Neural cell (in vitro differentiated cells): ENCODE measurements around the gene BEND7. TPM values are rescaled to one million over a fixed set of nuclear protein-coding genes. Genes with fewer than 3 reads are reported as not detected.

Experiments
- H2AFZ ChIP-seq: fragments of 200-600, 300-800 bp; sonication (generic), shearing (Covaris generic); 2 replicates; pipeline ENCODE4 v1.6.0; 2014; ENCODE audit warnings: low read depth, mild to moderate bottlenecking, antibody characterized with exemption, low read length, moderate library complexity
- H3F3A ChIP-seq: fragments of 200-600 bp; shearing (Covaris generic); 2 replicates; pipeline ENCODE4 v1.6.1; 2016; ENCODE audit warnings: mild to moderate bottlenecking, moderate library complexity, mixed read lengths, antibody characterized with exemption, low read length; ENCODE audit not compliant: insufficient read depth, poor library complexity, severe bottlenecking
- H3K27ac ChIP-seq: fragments of 200-600, 300-800 bp; sonication (generic), shearing (Covaris generic); 2 replicates; pipeline ENCODE4 v1.5.1; 2014; ENCODE audit warnings: mild to moderate bottlenecking, low read length, moderate library complexity
- H3K27me3 ChIP-seq: fragments of 300-800, 200-600 bp; sonication (generic), shearing (Covaris generic); 2 replicates; pipeline ENCODE4 v1.6.0; 2014; ENCODE audit warnings: mild to moderate bottlenecking, low read depth, low read length, moderate library complexity; ENCODE audit not compliant: insufficient read depth
- H3K36me3 ChIP-seq: fragments of 300-800, 200-600 bp; sonication (generic), shearing (Covaris generic); 2 replicates; pipeline ENCODE4 v1.5.1; 2014; ENCODE audit warnings: mild to moderate bottlenecking, antibody characterized with exemption, low read length, moderate library complexity; ENCODE audit not compliant: insufficient read depth
- H3K4me2 ChIP-seq: fragments of 300-800, 200-600 bp; sonication (generic), shearing (Covaris generic); 2 replicates; pipeline ENCODE4 v1.6.0; 2014; ENCODE audit warnings: mild to moderate bottlenecking, low read length
- H3K4me3 ChIP-seq: fragments of 300-800, 200-600 bp; sonication (generic), shearing (Covaris generic); 2 replicates; pipeline ENCODE4 v1.5.1; 2014; ENCODE audit warnings: mild to moderate bottlenecking, low read length, moderate library complexity
- H3K79me2 ChIP-seq: fragments of 200-600 bp; shearing (Covaris generic); replicated peaks from 2 replicates; pipeline ENCODE4 v1.6.0; 2014; ENCODE audit warnings: mild to moderate bottlenecking, low read length, moderate library complexity; ENCODE audit not compliant: insufficient read depth
- H3K9ac ChIP-seq: fragments of 300-800, 200-600 bp; sonication (generic), shearing (Covaris generic); 2 replicates; pipeline ENCODE4 v1.6.1; 2016; ENCODE audit warnings: mild to moderate bottlenecking, low read length, mixed read lengths
- H3K9me2 ChIP-seq: fragments of 200-600 bp; shearing (Covaris generic); 2 replicates; pipeline ENCODE4 v1.6.1; 2016; ENCODE audit warnings: mild to moderate bottlenecking, low read length, mixed read lengths; ENCODE audit not compliant: insufficient read depth
- H3K9me3 ChIP-seq: fragments of 200-600, 300-800 bp; sonication (generic), shearing (Covaris generic); 2 replicates; pipeline ENCODE4 v1.6.1; 2016; ENCODE audit warnings: mild to moderate bottlenecking, mixed run types, low read length, moderate library complexity, mixed read lengths
- H4K20me1 ChIP-seq: fragments of 200-600 bp; shearing (Covaris generic); 2 replicates; pipeline ENCODE4 v1.6.1; 2016; ENCODE audit warnings: mild to moderate bottlenecking, mixed run types; ENCODE audit not compliant: insufficient read depth
- EP300 ChIP-seq: fragments of 450-650 bp; conservative IDR thresholded peaks from 2 replicates; pipeline ENCODE4 v1.6.1; 2014; ENCODE audit warnings: antibody characterized with exemption, mild to moderate bottlenecking, moderate library complexity; ENCODE audit not compliant: poor library complexity, severe bottlenecking
- EZH2 ChIP-seq: fragments of 200-600, 300-800 bp; shearing (Covaris generic), sonication (generic); IDR thresholded peaks from 2 replicates; pipeline ENCODE4 v1.6.1; 2014; ENCODE audit warnings: antibody characterized with exemption, low read length, borderline replicate concordance, mild to moderate bottlenecking; ENCODE audit not compliant: insufficient read depth, poor library complexity, severe bottlenecking
- MXI1 ChIP-seq: fragments of 450-650 bp; conservative IDR thresholded peaks from 2 replicates; pipeline ENCODE4 v1.6.1; 2014; ENCODE audit warnings: antibody characterized with exemption, mild to moderate bottlenecking; ENCODE audit not compliant: poor library complexity, severe bottlenecking
- POLR2AphosphoS5 ChIP-seq: IDR thresholded peaks from 2 replicates; pipeline ENCODE4 v1.6.1; 2012
- RAD21 ChIP-seq: fragments of 450-650 bp; conservative IDR thresholded peaks from 2 replicates; pipeline ENCODE4 v1.6.1; 2014; ENCODE audit warnings: antibody characterized with exemption, mild to moderate bottlenecking, moderate library complexity
- SMC3 ChIP-seq: fragments of 450-650 bp; conservative IDR thresholded peaks from 2 replicates; pipeline ENCODE4 v1.6.1; 2014; ENCODE audit warnings: antibody characterized with exemption, mild to moderate bottlenecking, moderate library complexity; ENCODE audit not compliant: poor library complexity
- TAF1 ChIP-seq: IDR thresholded peaks from 2 replicates; pipeline ENCODE4 v1.6.1; 2012; ENCODE audit warnings: low read depth
- polyA plus RNA-seq: library from polyadenylated mRNA; depleted of rRNA; stranded (reverse); fragments of >200 nt; gene quantifications from 2 replicates; pipeline ENCODE4 v1.2.3, GENCODE V29; 2014
- TF ChIP-seq, protein P1 (sequence below): fragments of 450-650 bp; IDR thresholded peaks from 2 replicates; pipeline ENCODE4 v1.5.1; 2014; ENCODE audit warnings: antibody characterized with exemption, mild to moderate bottlenecking, moderate library complexity; ENCODE audit not compliant: poor library complexity, severe bottlenecking
- TF ChIP-seq, protein P2 (sequence below): IDR thresholded peaks from 2 replicates; pipeline ENCODE4 v1.6.1; 2012; ENCODE audit warnings: borderline replicate concordance

BEND7 gene
- polyA plus RNA-seq, 1 donor from 2014 or later: 5.1 TPM

DNA sequence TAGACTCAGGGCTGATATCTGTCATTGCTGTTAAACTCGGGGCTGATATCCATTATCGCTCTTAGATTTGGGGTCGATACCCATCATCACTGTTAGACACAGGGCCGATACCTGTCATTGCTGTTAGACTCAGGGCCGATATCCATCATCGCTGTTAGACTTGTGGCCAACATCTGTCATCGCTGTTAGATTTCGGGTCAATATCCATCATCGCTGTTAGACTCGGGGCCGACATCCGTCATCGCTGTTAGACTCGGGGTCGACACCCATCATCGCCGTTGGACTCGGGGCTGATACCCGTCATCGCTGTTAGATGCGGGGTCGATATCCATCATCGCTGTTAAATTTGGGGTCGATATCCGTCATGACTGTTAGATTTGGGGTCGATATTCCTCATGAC is 54.8 kb downstream of the BEND7 start:
- no peak overlapping the region for H3K27ac ChIP-seq
- no peaks in the 10 kb centered on the region for H3K9me2 ChIP-seq
- H2AFZ ChIP-seq: no peak overlapping the region
- TF ChIP-seq MXI1 (no peak), TAF1 (no peak), RAD21 (no peak), EP300 (no peak), SMC3 (no peak), EZH2 (no peak), POLR2AphosphoS5 (no peak)
- TF ChIP-seq, protein P1, sequence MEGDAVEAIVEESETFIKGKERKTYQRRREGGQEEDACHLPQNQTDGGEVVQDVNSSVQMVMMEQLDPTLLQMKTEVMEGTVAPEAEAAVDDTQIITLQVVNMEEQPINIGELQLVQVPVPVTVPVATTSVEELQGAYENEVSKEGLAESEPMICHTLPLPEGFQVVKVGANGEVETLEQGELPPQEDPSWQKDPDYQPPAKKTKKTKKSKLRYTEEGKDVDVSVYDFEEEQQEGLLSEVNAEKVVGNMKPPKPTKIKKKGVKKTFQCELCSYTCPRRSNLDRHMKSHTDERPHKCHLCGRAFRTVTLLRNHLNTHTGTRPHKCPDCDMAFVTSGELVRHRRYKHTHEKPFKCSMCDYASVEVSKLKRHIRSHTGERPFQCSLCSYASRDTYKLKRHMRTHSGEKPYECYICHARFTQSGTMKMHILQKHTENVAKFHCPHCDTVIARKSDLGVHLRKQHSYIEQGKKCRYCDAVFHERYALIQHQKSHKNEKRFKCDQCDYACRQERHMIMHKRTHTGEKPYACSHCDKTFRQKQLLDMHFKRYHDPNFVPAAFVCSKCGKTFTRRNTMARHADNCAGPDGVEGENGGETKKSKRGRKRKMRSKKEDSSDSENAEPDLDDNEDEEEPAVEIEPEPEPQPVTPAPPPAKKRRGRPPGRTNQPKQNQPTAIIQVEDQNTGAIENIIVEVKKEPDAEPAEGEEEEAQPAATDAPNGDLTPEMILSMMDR: no peak
- TF ChIP-seq, protein P2, sequence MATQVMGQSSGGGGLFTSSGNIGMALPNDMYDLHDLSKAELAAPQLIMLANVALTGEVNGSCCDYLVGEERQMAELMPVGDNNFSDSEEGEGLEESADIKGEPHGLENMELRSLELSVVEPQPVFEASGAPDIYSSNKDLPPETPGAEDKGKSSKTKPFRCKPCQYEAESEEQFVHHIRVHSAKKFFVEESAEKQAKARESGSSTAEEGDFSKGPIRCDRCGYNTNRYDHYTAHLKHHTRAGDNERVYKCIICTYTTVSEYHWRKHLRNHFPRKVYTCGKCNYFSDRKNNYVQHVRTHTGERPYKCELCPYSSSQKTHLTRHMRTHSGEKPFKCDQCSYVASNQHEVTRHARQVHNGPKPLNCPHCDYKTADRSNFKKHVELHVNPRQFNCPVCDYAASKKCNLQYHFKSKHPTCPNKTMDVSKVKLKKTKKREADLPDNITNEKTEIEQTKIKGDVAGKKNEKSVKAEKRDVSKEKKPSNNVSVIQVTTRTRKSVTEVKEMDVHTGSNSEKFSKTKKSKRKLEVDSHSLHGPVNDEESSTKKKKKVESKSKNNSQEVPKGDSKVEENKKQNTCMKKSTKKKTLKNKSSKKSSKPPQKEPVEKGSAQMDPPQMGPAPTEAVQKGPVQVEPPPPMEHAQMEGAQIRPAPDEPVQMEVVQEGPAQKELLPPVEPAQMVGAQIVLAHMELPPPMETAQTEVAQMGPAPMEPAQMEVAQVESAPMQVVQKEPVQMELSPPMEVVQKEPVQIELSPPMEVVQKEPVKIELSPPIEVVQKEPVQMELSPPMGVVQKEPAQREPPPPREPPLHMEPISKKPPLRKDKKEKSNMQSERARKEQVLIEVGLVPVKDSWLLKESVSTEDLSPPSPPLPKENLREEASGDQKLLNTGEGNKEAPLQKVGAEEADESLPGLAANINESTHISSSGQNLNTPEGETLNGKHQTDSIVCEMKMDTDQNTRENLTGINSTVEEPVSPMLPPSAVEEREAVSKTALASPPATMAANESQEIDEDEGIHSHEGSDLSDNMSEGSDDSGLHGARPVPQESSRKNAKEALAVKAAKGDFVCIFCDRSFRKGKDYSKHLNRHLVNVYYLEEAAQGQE: no peak
- H3K27me3 ChIP-seq: no peaks in the 10 kb centered on the region
- no peaks in the 10 kb centered on the region for H3F3A ChIP-seq
- no peak overlapping the region for H3K9ac ChIP-seq
- no peaks in the 10 kb centered on the region for H3K79me2 ChIP-seq
- H3K4me2 ChIP-seq: no peak overlapping the region
- H3K36me3 ChIP-seq: no peaks in the 10 kb centered on the region
- H3K9me3 ChIP-seq: no peaks in the 10 kb centered on the region
- H3K4me3 ChIP-seq: no peak overlapping the region
- H4K20me1 ChIP-seq: no peaks in the 10 kb centered on the region

DNA sequence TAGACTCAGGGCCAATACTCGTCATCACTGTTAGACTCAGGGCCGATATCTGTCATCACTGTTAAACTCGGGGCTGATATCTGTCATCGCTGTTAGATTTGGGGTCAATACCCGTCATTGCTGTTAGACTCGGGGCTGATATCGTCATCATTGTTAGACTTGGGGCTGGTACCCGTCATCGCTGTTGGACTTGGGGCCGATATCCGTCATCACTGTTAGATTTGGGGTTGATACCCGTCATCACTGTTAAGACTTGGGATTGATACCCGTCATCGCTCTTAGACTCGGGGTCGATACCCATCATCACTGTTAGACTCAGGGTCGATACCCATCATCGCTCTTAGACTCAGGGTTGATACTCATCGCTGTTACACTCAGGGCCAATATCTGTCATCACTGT is 56.5 kb downstream of the BEND7 start:
- no peaks in the 10 kb centered on the region for H3K79me2 ChIP-seq
- no peaks in the 10 kb centered on the region for H3K9me2 ChIP-seq
- no peaks in the 10 kb centered on the region for H3K9me3 ChIP-seq
- TF ChIP-seq EZH2 (no peak), EP300 (no peak)
- H3K36me3 ChIP-seq: no peaks in the 10 kb centered on the region
- no peaks in the 10 kb centered on the region for H4K20me1 ChIP-seq
- no peak overlapping the region for H3K9ac ChIP-seq
- H3F3A ChIP-seq: no peaks in the 10 kb centered on the region
- no peaks in the 10 kb centered on the region for H3K27me3 ChIP-seq
- no peak overlapping the region for H3K4me3 ChIP-seq
- H2AFZ ChIP-seq: no peak overlapping the region
- no peak overlapping the region for H3K27ac ChIP-seq
- H3K4me2 ChIP-seq: no peak overlapping the region

DNA sequence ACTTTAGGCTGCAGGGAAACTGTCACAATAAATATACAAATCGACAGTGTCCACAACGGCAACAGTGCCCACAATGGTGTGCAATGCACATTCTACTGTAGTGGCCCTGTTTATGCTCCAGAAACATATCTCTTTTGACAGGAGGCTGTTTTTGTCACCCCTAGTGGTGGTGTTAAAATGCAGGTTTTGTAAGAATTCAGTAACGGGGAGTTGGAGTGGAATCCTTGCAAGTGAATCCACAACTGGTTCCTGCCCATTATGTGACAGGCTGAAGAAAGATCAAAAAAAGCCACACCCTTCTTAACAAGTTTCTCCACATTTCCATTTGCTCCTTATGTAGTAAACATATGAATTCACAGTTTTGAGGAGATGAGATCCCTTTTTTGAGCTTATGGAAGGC is 58.5 kb downstream of the BEND7 start:
- no peaks in the 10 kb centered on the region for H4K20me1 ChIP-seq
- no peaks in the 10 kb centered on the region for H3K9me3 ChIP-seq
- no peak overlapping the region for H3K27ac ChIP-seq
- H3K4me2 ChIP-seq: no peak overlapping the region
- no peak overlapping the region for H2AFZ ChIP-seq
- TF ChIP-seq, protein P2: no peak
- TF ChIP-seq, protein P1: no peak
- no peaks in the 10 kb centered on the region for H3F3A ChIP-seq
- no peaks in the 10 kb centered on the region for H3K27me3 ChIP-seq
- H3K9ac ChIP-seq: no peak overlapping the region
- H3K9me2 ChIP-seq: no peaks in the 10 kb centered on the region
- no peaks in the 10 kb centered on the region for H3K79me2 ChIP-seq
- no peaks in the 10 kb centered on the region for H3K36me3 ChIP-seq
- H3K4me3 ChIP-seq: no peak overlapping the region
